Uterus (tissue), 4 donors: Measurements from ENCODE around the gene ZNF254. TPM values are rescaled to one million over a fixed set of nuclear protein-coding genes. Genes with fewer than 3 reads are reported as not detected.
"Not testable (repeated sequence)": the region's sequence is repeated elsewhere in the genome, so short reads cannot be mapped to it uniquely, and the experiment has no call there.

Experiments used
- DNase-seq, 2 donors: peaks; one replicate each; pipeline ENCODE4 v3.0.0-alpha.2; 2019 to 2020
- H3K27ac ChIP-seq, 2 donors: fragments of 200-600 bp; sonication (generic); 1 replicate in 1 of 2; 2 replicates in 1 of 2; pipeline ENCODE4 v1.5.1; 2016 to 2018
- H3K27me3 ChIP-seq, 2 donors: fragments of 200-600 bp; sonication (generic); one replicate each; pipeline ENCODE4 v1.5.1; 2018 to 2019; ENCODE audit warnings: control low read depth in 1 of 2
- H3K36me3 ChIP-seq, 2 donors: fragments of 200-600 bp; sonication (generic); one replicate each; pipeline ENCODE4 v1.5.1; 2019; ENCODE audit warnings: control low read depth in 1 of 2
- H3K4me1 ChIP-seq, 2 donors: fragments of 200-600 bp; sonication (generic); one replicate each; pipeline ENCODE4 v1.5.1; 2018 to 2019; ENCODE audit warnings: control low read depth in 1 of 2
- H3K4me3 ChIP-seq, 2 donors: fragments of 200-600 bp; sonication (generic); 1 replicate in 1 of 2; 2 replicates in 1 of 2; pipeline ENCODE4 v1.5.1; 2018 to 2019; ENCODE audit warnings: mild to moderate bottlenecking in 1 of 2
- H3K9me3 ChIP-seq, 2 donors: fragments of 200-600 bp; sonication (generic); one replicate each; pipeline ENCODE4 v1.5.1; 2019; ENCODE audit warnings: control low read depth in 1 of 2
- POLR2A ChIP-seq, 2 donors: fragments of 450-650 bp; IDR thresholded peaks; one replicate each; pipeline ENCODE4 v1.6.1; 2016; ENCODE audit warnings: antibody characterized with exemption in 2 of 2, mild to moderate bottlenecking in 1 of 2, moderate library complexity in 1 of 2
- intact Hi-C: fragments of 100-400 bp; cut with DNase I; formaldehyde crosslinking; loops from one replicate; pipeline ENCODE4 v1.15.1; 2023; ENCODE audit warnings: low total_unique reads
- total RNA-seq, 4 donors: library from RNA; depleted of rRNA in 3 of 4; stranded (reverse); fragments of >200 nt in 3 of 4; gene quantifications; one replicate each; pipeline versions ENCODE4 v1.1.0 to v1.2.4, GENCODE V29; 2014 to 2023
- TF ChIP-seq, protein P1 (sequence below), 4 experiments: fragments of 200-600 bp in 2 of 4; fragments of 450-650 bp in 2 of 4; sonication (generic) in 2 of 4; IDR thresholded peaks; one replicate each; pipeline ENCODE4 v1.5.1; 2016 to 2019; ENCODE audit warnings: antibody characterized with exemption in 4 of 4, mild to moderate bottlenecking in 2 of 4, moderate library complexity in 1 of 4
- donor health status: DM: yes; HTN: yes; CAD: no.

Gene ZNF254
- total RNA-seq, 4 donors from 2014 or later: 25.6 to 73.2 (median 33.5) TPM

DNA sequence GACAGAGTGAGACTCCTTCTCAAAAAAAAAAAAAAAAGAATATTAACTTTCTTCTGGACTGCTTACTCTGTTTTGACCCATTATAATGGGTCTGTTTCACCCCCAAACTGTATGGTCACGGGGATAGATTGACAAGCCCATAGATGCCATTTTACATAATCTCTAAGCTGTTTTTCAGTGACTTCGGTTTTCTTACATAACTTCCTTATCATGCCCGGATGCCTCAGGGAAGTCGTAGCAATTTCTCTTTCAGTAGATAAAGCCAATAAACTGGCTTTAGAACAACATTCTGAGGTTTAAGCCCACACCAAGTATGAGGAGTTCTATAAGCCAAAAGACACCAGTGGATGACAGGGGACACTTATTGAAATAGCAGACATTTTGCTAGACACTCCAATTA lies 5.9 kb upstream of the ZNF254 start:
- Histone ChIP-seq H3K36me3 (no peaks in the 10 kb centered on the region), H3K4me3 (no peak overlapping the region), H3K27me3 (no peaks in the 10 kb centered on the region), H3K4me1 (no peaks in the 10 kb centered on the region), H3K27ac (no peak overlapping the region), H3K9me3 (no peaks in the 10 kb centered on the region)
- DNase-seq: no peak
- intact Hi-C loops: no loop called here
- TF ChIP-seq, protein P1, sequence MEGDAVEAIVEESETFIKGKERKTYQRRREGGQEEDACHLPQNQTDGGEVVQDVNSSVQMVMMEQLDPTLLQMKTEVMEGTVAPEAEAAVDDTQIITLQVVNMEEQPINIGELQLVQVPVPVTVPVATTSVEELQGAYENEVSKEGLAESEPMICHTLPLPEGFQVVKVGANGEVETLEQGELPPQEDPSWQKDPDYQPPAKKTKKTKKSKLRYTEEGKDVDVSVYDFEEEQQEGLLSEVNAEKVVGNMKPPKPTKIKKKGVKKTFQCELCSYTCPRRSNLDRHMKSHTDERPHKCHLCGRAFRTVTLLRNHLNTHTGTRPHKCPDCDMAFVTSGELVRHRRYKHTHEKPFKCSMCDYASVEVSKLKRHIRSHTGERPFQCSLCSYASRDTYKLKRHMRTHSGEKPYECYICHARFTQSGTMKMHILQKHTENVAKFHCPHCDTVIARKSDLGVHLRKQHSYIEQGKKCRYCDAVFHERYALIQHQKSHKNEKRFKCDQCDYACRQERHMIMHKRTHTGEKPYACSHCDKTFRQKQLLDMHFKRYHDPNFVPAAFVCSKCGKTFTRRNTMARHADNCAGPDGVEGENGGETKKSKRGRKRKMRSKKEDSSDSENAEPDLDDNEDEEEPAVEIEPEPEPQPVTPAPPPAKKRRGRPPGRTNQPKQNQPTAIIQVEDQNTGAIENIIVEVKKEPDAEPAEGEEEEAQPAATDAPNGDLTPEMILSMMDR (IDR thresholded peaks at IDR 0.05): no peak
- no peak for TF ChIP-seq POLR2A (IDR thresholded peaks at IDR 0.05)

DNA sequence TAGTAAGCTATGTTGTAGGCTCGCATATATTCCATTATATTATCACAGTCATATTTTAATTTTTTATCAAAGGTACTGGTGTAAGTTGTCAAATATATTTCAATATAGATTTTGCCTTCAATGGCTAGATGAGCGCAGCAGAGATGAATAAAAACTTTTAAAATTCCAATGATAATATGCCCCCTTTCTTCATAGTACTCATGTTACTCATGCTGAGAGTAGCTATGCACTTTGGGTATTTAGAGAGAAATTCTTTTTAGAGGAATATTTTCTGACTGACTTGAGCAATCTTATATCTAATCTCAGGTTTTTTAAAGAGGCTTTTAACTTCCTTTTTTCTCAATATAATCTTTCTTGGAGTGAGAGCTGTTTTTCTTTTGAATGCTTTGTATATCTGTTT lies 11.4 kb downstream of the ZNF254 start:
- H3K4me1 ChIP-seq: peaks cover 0 to 5% of the 10 kb centered on the region in 2 donors
- H3K36me3 ChIP-seq: no peaks in the 10 kb centered on the region
- H3K27me3 ChIP-seq: no peaks in the 10 kb centered on the region
- intact Hi-C loops: no loop called here
- TF ChIP-seq, protein P1 (IDR thresholded peaks at IDR 0.05): no peak
- no peak for TF ChIP-seq POLR2A (IDR thresholded peaks at IDR 0.05)
- H3K9me3 ChIP-seq: no peaks in the 10 kb centered on the region
- no peak overlapping the region for H3K27ac ChIP-seq
- DNase-seq: no peak
- H3K4me3 ChIP-seq: no peak overlapping the region

DNA sequence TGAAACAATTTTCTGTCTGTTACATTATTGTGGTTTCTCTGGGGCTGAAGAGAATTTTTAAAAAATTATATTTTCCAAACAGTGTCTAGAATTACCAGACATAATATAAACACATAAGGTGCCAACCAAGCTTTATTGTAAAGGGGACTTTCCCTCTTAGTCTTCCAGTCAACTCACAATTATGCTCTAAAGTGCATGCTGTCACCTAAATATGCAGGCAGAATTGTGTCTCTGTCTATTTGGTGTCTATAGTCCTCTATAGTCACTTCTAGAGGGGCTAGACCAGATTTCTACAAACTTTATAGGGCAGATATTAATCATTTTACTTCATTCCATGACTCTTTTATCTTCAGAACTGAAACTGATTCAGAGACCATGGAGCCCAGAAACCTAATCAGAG lies 12.8 kb downstream of the ZNF254 start:
- DNase-seq: no peak
- H3K27ac ChIP-seq: no peak overlapping the region
- H3K27me3 ChIP-seq: no peaks in the 10 kb centered on the region
- no peaks in the 10 kb centered on the region for H3K36me3 ChIP-seq
- intact Hi-C loops: no loop called here
- H3K4me3 ChIP-seq: no peak overlapping the region
- no peak for TF ChIP-seq POLR2A (IDR thresholded peaks at IDR 0.05)
- TF ChIP-seq, protein P1 (IDR thresholded peaks at IDR 0.05): no peak
- H3K9me3 ChIP-seq: no peaks in the 10 kb centered on the region
- no peaks in the 10 kb centered on the region for H3K4me1 ChIP-seq

DNA sequence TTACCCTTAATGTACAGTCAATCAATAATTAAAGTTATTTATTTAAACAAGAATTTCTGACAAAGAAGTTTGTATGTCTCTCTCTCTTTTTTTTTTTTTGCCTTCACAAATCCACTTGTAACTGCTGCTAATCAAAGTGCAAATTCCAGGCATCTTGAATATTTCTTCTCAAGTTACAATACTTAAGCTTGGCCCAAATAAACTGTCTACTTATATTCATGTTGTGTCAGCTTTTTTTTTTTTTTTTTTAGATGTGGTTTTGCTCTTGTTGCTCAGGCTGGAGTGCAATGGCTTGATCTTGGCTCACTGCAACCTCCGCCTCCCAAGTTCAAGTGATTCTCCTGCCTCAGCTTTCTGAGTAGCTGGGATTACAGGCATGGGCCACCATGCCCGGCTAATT lies 13.6 kb downstream of the ZNF254 start:
- H3K4me1 ChIP-seq, H3K36me3 ChIP-seq, H3K27ac ChIP-seq, intact Hi-C loops, H3K27me3 ChIP-seq, H3K9me3 ChIP-seq, DNase-seq, H3K4me3 ChIP-seq: not testable (repeated sequence)

DNA sequence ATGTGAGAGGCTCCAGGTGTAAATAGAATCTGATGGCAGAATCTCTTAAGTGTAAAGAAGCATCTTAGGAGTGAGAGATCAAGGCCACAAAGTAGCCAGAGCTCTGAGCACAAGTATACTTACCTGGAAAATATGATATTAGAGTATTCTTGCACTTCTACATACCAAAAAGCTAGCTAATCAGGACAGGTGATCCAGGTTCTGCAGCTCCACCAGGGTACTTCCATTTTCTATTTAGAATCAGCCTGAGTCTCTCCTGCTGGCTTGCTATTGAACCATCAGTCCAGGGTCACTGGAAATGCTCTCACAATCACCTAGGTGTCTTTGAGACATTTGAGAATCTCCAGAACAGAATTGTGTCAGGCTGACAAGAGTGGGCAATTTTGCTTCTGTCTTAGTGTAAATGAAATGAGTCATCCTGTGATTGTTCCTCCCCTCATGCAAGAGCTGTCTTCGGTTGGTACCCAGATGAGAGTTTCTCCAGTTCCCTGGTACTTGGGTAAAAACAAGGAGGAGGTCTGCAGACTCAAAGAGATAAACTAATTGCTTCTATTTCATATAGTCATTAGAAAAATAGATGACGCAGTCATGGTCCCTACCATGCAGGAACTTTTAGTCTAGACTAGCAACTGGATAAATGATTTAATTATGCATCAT lies 14.6 kb downstream of the ZNF254 start:
- Histone ChIP-seq H3K9me3 (no peaks in the 10 kb centered on the region), H3K36me3 (no peaks in the 10 kb centered on the region), H3K27ac (no peak overlapping the region), H3K4me3 (no peak overlapping the region), H3K27me3 (no peaks in the 10 kb centered on the region), H3K4me1 (no peaks in the 10 kb centered on the region)
- intact Hi-C loops: no loop called here
- TF ChIP-seq POLR2A (IDR thresholded peaks at IDR 0.05): no peak
- TF ChIP-seq, protein P1 (IDR thresholded peaks at IDR 0.05): no peak
- DNase-seq: no peak

DNA sequence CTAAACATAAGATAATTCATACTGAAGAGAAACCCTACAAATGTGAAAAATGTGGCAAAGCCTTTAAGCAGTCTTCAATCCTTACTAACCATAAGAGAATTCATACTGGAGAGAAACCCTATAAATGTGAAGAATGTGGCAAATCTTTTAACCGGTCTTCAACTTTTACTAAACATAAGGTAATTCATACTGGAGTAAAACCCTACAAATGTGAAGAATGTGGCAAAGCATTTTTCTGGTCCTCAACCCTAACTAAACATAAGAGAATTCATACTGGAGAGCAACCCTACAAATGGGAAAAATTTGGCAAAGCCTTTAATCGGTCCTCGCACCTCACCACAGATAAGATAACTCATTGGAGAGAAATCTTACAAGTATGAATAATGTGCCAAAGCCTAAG lies 40.6 kb downstream of the ZNF254 start:
- TF ChIP-seq POLR2A (IDR thresholded peaks at IDR 0.05): no peak
- TF ChIP-seq, protein P1 (IDR thresholded peaks at IDR 0.05): no peak
- H3K4me1 ChIP-seq: no peaks in the 10 kb centered on the region
- no peak overlapping the region for H3K27ac ChIP-seq
- no peak for DNase-seq
- H3K9me3 ChIP-seq: peaks cover 0 to 79% of the 10 kb centered on the region in 2 donors
- no peak overlapping the region for H3K4me3 ChIP-seq
- peaks cover 0 to 6% of the 10 kb centered on the region in 2 donors for H3K27me3 ChIP-seq
- intact Hi-C loops: no loop called here
- H3K36me3 ChIP-seq: no peaks in the 10 kb centered on the region
